ENCODE results near the gene PHKG1.
A peak's percentile ranks its signal among the peaks of the same experiment; 100 is the strongest.
"Not testable (repeated sequence)": the region's sequence is repeated elsewhere in the genome, so short reads cannot be mapped to it uniquely, and the experiment has no call there.

PHKG1 gene

DNA sequence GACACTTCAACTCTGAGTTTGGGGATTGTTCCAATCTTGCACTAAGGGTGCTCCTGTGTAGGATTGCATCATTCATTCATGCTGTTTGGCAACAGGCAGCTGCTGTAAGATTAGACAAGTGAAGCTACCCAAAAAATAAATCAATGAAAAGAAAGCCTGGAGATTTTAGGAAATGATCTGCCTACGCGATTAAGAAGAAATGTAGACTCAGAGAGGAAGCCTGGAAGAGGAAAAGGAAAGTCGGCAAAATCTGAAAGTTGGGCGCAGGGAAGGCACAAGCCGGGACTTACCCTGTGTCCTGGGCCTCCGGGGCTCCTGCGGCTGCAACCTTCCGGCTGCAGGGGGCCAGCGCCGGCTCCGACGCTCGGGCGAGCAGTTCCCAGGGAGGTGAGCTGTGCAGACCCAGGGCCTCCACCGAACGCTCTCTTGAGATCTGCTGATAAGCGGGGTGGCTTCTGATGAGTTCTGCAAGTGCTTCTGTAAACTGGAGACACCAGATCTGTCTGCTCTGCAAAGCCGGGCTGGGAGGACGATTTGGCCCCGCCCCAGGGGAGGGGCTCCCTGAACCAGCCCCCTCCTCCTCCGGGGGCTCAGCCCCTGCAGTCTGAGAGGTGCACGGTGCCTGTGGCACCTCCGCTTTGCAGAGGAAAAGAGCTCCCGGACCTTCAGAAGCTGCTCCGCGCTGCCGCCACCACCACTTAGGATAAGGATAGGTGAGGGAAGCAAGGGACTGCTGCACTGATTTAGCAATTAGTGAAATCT, 58.9 kb downstream of the PHKG1 start:
- DNase-seq, result peak; percentile 75

DNA sequence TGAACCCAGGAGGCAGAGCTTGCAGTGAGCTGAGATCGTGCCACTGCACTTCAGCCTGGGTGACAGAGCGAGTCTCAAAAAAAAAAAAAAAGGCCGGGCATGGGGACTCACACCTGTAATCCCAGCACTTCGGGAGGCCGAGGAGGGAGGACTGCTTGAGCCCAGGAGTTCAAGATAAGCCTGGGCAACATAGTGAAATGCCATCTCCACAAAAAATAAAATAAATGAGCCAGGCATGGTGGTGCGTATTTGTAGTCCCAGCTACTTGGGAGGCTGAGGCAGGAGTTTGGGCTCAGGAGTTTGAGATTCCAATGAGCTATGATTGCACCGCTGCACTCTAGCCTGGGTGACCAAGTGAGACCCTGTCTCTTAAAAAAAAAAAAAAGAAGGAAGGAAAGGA, 60.2 kb downstream of the PHKG1 start:
- DNase-seq, result not testable (repeated sequence)

DNA sequence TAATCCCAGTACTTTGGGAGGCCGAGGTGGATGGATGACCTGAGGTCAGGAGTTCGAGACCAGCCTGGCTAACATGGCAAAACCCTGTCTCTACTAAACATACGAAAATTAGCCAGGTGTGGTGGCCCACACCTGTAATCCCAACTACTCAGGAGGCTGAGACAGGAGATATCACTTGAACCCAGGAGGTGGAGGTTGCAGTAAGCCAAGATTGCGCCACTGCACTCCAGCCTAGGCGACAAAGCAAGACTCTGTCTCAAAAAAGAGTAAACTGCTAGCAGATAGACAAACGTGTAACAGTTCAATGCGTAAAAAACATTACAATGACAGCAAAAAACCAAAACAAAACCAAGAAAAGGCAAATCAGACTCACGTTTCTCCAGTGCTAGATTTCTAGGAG, 61.2 kb downstream of the PHKG1 start:
- DNase-seq, result not testable (repeated sequence)

DNA sequence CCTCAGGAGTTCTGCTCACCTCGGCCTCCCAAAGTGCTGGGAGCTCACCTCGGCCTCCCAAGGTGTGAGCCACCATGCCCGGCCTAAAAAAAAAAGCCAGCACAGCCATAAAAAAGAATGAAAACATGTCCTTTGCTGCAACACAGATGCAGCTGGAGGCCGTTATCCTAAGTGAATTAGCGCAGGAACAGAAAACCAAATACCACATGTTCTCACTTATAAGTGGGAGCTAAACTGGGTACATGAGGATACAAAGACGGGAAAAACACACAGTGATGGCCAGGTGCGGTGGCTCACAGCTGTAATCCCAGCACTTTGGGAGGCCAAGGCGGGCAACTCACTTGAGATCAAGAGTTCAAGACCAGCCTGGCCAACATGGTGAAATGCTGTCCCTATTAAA, 62.4 kb downstream of the PHKG1 start:
- no peak for DNase-seq

Data from activated naive CD4-positive, alpha-beta T cell treated with Interleukin-2 at 50 U/mL for 16 hours (primary cell).